SK-N-SH (cell line): ENCODE data around the gene NDUFS7.

Experiments
- CTCF ChIP-seq: fragments of 200-600 bp; sonication (generic); IDR thresholded peaks from 2 replicates; pipeline ENCODE4 v1.6.1; 2017; ENCODE audit warnings: antibody characterized with exemption, mild to moderate bottlenecking, moderate library complexity
- FOXM1 ChIP-seq: IDR thresholded peaks from 2 replicates; pipeline ENCODE4 v1.4.0; 2012; ENCODE audit warnings: low read depth, mild to moderate bottlenecking
- MEF2A ChIP-seq: IDR thresholded peaks from 2 replicates; pipeline ENCODE4 v1.4.0; 2012; ENCODE audit warnings: low read depth, borderline replicate concordance

GRCh38 chr19:1366899-1367870 lies 16.5 kb upstream of the NDUFS7 start:
- TF ChIP-seq CTCF = no peak
- TF ChIP-seq MEF2A = no peak
- TF ChIP-seq FOXM1 = no peak
